Activated naive CD4-positive, alpha-beta T cell treated with anti-CD3 and anti-CD28 coated beads, Interleukin-2, amount 50 U/mL, for 24 hours (primary cell): Measurements from ENCODE around the gene UBR4.

Experiments
- H3K27ac Mint-ChIP-seq: one replicate; pipeline ENCODE4 v1.8.0; 2021; ENCODE audit warnings: mild to moderate bottlenecking, mixed read lengths
- H3K27me3 Mint-ChIP-seq: one replicate; pipeline ENCODE4 v1.8.0; 2021; ENCODE audit warnings: mixed read lengths
- H3K36me3 Mint-ChIP-seq: one replicate; pipeline ENCODE4 v1.8.0; 2021; ENCODE audit warnings: mixed read lengths
- H3K4me1 Mint-ChIP-seq: one replicate; pipeline ENCODE4 v1.8.0; 2021; ENCODE audit warnings: mixed read lengths
- H3K4me3 Mint-ChIP-seq: one replicate; pipeline ENCODE4 v1.8.0; 2021; ENCODE audit warnings: mild to moderate bottlenecking, mixed read lengths
- H3K9me3 Mint-ChIP-seq: one replicate; pipeline ENCODE4 v1.8.0; 2021; ENCODE audit warnings: mixed read lengths

Gene UBR4

GRCh38 chr1:19205845-19206244 is 4.2 kb downstream of the UBR4 start:
- Mint-ChIP-seq H3K4me3 (peak overlapping the region; percentile 56), H3K9me3 (no peaks in the 10 kb centered on the region), H3K27me3 (no peaks in the 10 kb centered on the region), H3K27ac (peak overlapping the region; percentile 17), H3K4me1 (peaks cover 78% of the 10 kb centered on the region), H3K36me3 (peaks cover 4% of the 10 kb centered on the region)

GRCh38 chr1:19205403-19205802 is 4.7 kb downstream of the UBR4 start:
- Mint-ChIP-seq H3K36me3 (peaks cover 4% of the 10 kb centered on the region), H3K4me1 (peaks cover 80% of the 10 kb centered on the region), H3K27ac (peak overlapping the region; percentile 60), H3K9me3 (no peaks in the 10 kb centered on the region), H3K27me3 (no peaks in the 10 kb centered on the region), H3K4me3 (peak overlapping the region; percentile 56)

- H3K4me3 Mint-ChIP-seq = peak overlapping the region; percentile 28
- peaks cover 4% of the 10 kb centered on the region for H3K36me3 Mint-ChIP-seq
- H3K27ac Mint-ChIP-seq = peak overlapping the region; percentile 66
- H3K4me1 Mint-ChIP-seq = peaks cover 77% of the 10 kb centered on the region
- no peaks in the 10 kb centered on the region for H3K27me3 Mint-ChIP-seq
- no peaks in the 10 kb centered on the region for H3K9me3 Mint-ChIP-seq
Measured at GRCh38 chr1:19204446-19205266, 5.4 kb downstream of the UBR4 start.

- no peak overlapping the region for H3K4me3 Mint-ChIP-seq
- H3K9me3 Mint-ChIP-seq = no peaks in the 10 kb centered on the region
- H3K27ac Mint-ChIP-seq = peak overlapping the region; percentile 51
- peaks cover 7% of the 10 kb centered on the region for H3K36me3 Mint-ChIP-seq
- peaks cover 73% of the 10 kb centered on the region for H3K4me1 Mint-ChIP-seq
- H3K27me3 Mint-ChIP-seq = no peaks in the 10 kb centered on the region
Measured at GRCh38 chr1:19203440-19203839, 6.6 kb downstream of the UBR4 start.

GRCh38 chr1:19202396-19202795 is 7.7 kb downstream of the UBR4 start:
- peaks cover 7% of the 10 kb centered on the region for H3K36me3 Mint-ChIP-seq
- peaks cover 65% of the 10 kb centered on the region for H3K4me1 Mint-ChIP-seq
- no peaks in the 10 kb centered on the region for H3K9me3 Mint-ChIP-seq
- H3K27me3 Mint-ChIP-seq = no peaks in the 10 kb centered on the region
- H3K27ac Mint-ChIP-seq = peak overlapping the region; percentile 25
- H3K4me3 Mint-ChIP-seq = peak overlapping the region; percentile 16

GRCh38 chr1:19199969-19200604 is 10.0 kb downstream of the UBR4 start:
- H3K4me1 Mint-ChIP-seq = peaks cover 48% of the 10 kb centered on the region
- no peak overlapping the region for H3K4me3 Mint-ChIP-seq
- no peaks in the 10 kb centered on the region for H3K27me3 Mint-ChIP-seq
- peaks cover 14% of the 10 kb centered on the region for H3K36me3 Mint-ChIP-seq
- H3K27ac Mint-ChIP-seq = no peak overlapping the region
- no peaks in the 10 kb centered on the region for H3K9me3 Mint-ChIP-seq

- H3K36me3 Mint-ChIP-seq = peaks cover 14% of the 10 kb centered on the region
- H3K27me3 Mint-ChIP-seq = no peaks in the 10 kb centered on the region
- peaks cover 42% of the 10 kb centered on the region for H3K4me1 Mint-ChIP-seq
- H3K9me3 Mint-ChIP-seq = no peaks in the 10 kb centered on the region
- H3K4me3 Mint-ChIP-seq = no peak overlapping the region
- no peak overlapping the region for H3K27ac Mint-ChIP-seq
Measured at GRCh38 chr1:19199329-19199968, 10.6 kb downstream of the UBR4 start.

- no peaks in the 10 kb centered on the region for H3K9me3 Mint-ChIP-seq
- H3K36me3 Mint-ChIP-seq = peaks cover 16% of the 10 kb centered on the region
- no peak overlapping the region for H3K27ac Mint-ChIP-seq
- H3K4me1 Mint-ChIP-seq = peaks cover 35% of the 10 kb centered on the region
- no peak overlapping the region for H3K4me3 Mint-ChIP-seq
- no peaks in the 10 kb centered on the region for H3K27me3 Mint-ChIP-seq
Measured at GRCh38 chr1:19198820-19199219, 11.2 kb downstream of the UBR4 start.

- H3K9me3 Mint-ChIP-seq = no peaks in the 10 kb centered on the region
- no peaks in the 10 kb centered on the region for H3K27me3 Mint-ChIP-seq
- no peak overlapping the region for H3K4me3 Mint-ChIP-seq
- peaks cover 28% of the 10 kb centered on the region for H3K4me1 Mint-ChIP-seq
- H3K27ac Mint-ChIP-seq = no peak overlapping the region
- peaks cover 20% of the 10 kb centered on the region for H3K36me3 Mint-ChIP-seq
Measured at GRCh38 chr1:19197845-19198244, 12.2 kb downstream of the UBR4 start.

GRCh38 chr1:19196331-19196730 is 13.7 kb downstream of the UBR4 start:
- peaks cover 13% of the 10 kb centered on the region for H3K4me1 Mint-ChIP-seq
- H3K27me3 Mint-ChIP-seq = no peaks in the 10 kb centered on the region
- H3K4me3 Mint-ChIP-seq = no peak overlapping the region
- no peak overlapping the region for H3K27ac Mint-ChIP-seq
- H3K9me3 Mint-ChIP-seq = no peaks in the 10 kb centered on the region
- peaks cover 27% of the 10 kb centered on the region for H3K36me3 Mint-ChIP-seq

- peaks cover 34% of the 10 kb centered on the region for H3K36me3 Mint-ChIP-seq
- no peaks in the 10 kb centered on the region for H3K9me3 Mint-ChIP-seq
- H3K4me1 Mint-ChIP-seq = no peaks in the 10 kb centered on the region
- no peak overlapping the region for H3K27ac Mint-ChIP-seq
- H3K27me3 Mint-ChIP-seq = no peaks in the 10 kb centered on the region
- H3K4me3 Mint-ChIP-seq = no peak overlapping the region
Measured at GRCh38 chr1:19193004-19193403, 17.1 kb downstream of the UBR4 start.

- H3K4me3 Mint-ChIP-seq = no peak overlapping the region
- H3K27ac Mint-ChIP-seq = peak overlapping the region; percentile 30
- H3K4me1 Mint-ChIP-seq = peaks cover under 1% of the 10 kb centered on the region
- no peaks in the 10 kb centered on the region for H3K9me3 Mint-ChIP-seq
- H3K27me3 Mint-ChIP-seq = no peaks in the 10 kb centered on the region
- H3K36me3 Mint-ChIP-seq = peaks cover 35% of the 10 kb centered on the region
Measured at GRCh38 chr1:19191811-19192210, 18.3 kb downstream of the UBR4 start.

GRCh38 chr1:19190468-19190867 is 19.6 kb downstream of the UBR4 start:
- Mint-ChIP-seq H3K27ac (peak overlapping the region; percentile 48), H3K9me3 (no peaks in the 10 kb centered on the region), H3K36me3 (peaks cover 33% of the 10 kb centered on the region), H3K4me1 (peaks cover 12% of the 10 kb centered on the region), H3K27me3 (no peaks in the 10 kb centered on the region), H3K4me3 (no peak overlapping the region)

GRCh38 chr1:19189270-19189669 is 20.8 kb downstream of the UBR4 start:
- H3K27me3 Mint-ChIP-seq = no peaks in the 10 kb centered on the region
- peaks cover 12% of the 10 kb centered on the region for H3K4me1 Mint-ChIP-seq
- no peak overlapping the region for H3K4me3 Mint-ChIP-seq
- H3K9me3 Mint-ChIP-seq = no peaks in the 10 kb centered on the region
- no peak overlapping the region for H3K27ac Mint-ChIP-seq
- H3K36me3 Mint-ChIP-seq = peaks cover 33% of the 10 kb centered on the region

- Mint-ChIP-seq H3K36me3 (peaks cover 32% of the 10 kb centered on the region), H3K4me1 (peaks cover 12% of the 10 kb centered on the region), H3K27ac (no peak overlapping the region), H3K9me3 (no peaks in the 10 kb centered on the region), H3K27me3 (no peaks in the 10 kb centered on the region), H3K4me3 (no peak overlapping the region)
Measured at GRCh38 chr1:19187852-19188251, 22.2 kb downstream of the UBR4 start.

- peak overlapping the region; percentile 51 for H3K4me3 Mint-ChIP-seq
- peaks cover 31% of the 10 kb centered on the region for H3K36me3 Mint-ChIP-seq
- no peaks in the 10 kb centered on the region for H3K9me3 Mint-ChIP-seq
- peak overlapping the region; percentile 92 for H3K27ac Mint-ChIP-seq
- peaks cover 23% of the 10 kb centered on the region for H3K4me1 Mint-ChIP-seq
- H3K27me3 Mint-ChIP-seq = no peaks in the 10 kb centered on the region
Measured at GRCh38 chr1:19186001-19186400, 24.1 kb downstream of the UBR4 start.
